Sigmoid colon (tissue), 4 donors: ENCODE measurements around the gene HDGF.
A peak's percentile ranks its signal among the peaks of the same experiment; 100 is the strongest.

Source experiments
- CTCF ChIP-seq, 4 experiments: fragments of 450-650 bp in 3 of 4; fragments of 200-600 bp in 1 of 4; IDR thresholded peaks; one replicate each; pipeline ENCODE4 v1.5.1; 2016 to 2019; ENCODE audit warnings: antibody characterized with exemption in 4 of 4, mild to moderate bottlenecking in 3 of 4, moderate library complexity in 2 of 4
- EP300 ChIP-seq, 4 donors: sonication (generic); formaldehyde crosslinking; IDR thresholded peaks; one replicate each; pipeline ENCODE4 v1.6.1; 2017; ENCODE audit warnings: antibody characterized with exemption in 4 of 4
- POLR2A ChIP-seq, 2 donors: fragments of 450-650 bp; IDR thresholded peaks; one replicate each; pipeline ENCODE4 v1.6.1; 2016; ENCODE audit warnings: antibody characterized with exemption in 2 of 2, mild to moderate bottlenecking in 2 of 2, moderate library complexity in 2 of 2
- POLR2AphosphoS5 ChIP-seq, 4 donors: sonication (generic); formaldehyde crosslinking; IDR thresholded peaks; one replicate each; pipeline ENCODE4 v1.6.1; 2017; ENCODE audit warnings: antibody characterized with exemption in 4 of 4

DNA sequence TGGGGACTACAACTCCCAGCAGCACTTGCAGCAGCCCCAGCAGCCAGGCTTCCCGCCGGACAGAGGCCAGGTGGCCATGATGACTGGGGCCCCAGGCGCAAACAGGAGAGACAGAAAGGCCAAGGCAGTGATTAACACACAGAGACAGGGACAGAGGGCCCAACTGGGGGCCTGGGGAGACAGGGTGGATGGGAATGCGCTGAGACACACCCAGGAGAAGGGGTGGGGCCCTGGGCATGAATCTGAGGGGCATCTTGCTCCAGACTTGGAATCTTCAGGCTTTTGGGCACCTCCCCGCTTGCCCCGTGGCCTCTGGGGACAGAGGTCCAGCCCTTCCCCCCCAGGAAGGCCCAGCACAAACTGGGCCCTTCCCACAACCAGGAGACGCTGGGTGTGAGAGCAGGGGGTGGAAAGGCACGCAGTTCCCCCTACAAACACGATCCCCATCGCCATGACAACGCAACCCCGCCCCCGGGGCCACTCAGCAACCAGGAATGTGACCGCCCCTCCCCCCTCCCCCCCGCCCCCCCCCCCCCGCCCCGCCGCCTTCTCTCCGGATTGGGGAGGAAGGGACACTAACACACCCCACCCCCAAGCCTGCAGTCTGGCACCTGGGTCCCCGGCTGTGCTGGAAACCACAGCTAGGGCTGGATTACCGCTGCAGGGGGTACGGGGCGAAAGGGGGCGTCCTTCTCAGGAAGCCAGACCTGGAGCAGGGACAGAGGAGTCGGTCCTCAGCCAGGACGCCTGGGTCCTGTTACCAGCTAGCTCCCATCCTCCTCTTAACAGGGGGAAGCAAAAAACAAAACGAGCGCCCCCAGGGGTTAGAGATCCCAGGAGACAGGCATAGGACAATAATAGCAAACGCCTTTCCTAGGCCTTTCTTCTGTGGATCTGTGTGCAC, 4.5 kb downstream of the HDGF start:
- TF ChIP-seq CTCF (IDR thresholded peaks at IDR 0.05) (peak in 1 of 4 experiments; percentile 30), POLR2A (IDR thresholded peaks at IDR 0.05) (peak in 1 of 2 donors; percentile 67), POLR2AphosphoS5 (IDR thresholded peaks at IDR 0.05) (peak; percentile 70 to 86 (median 78)), EP300 (IDR thresholded peaks at IDR 0.05) (no peak)
